K562 (cell line): ENCODE data around the gene IGF1R. TPM values are rescaled to one million over a fixed set of nuclear protein-coding genes. Genes with fewer than 3 reads are reported as not detected.

Experiments used
- ATAC-seq: fragments of 200-7000 bp; cut with Tn5 transposase; 3 replicates; pipeline ENCODE4 v1.9.1; 2020; ENCODE audit warnings: moderate library complexity
- BruUV-seq: library from RNA; stranded (reverse); fragments of 400-500 nt; replicated peaks from 2 replicates; lab custom pipeline; 2021; lab: Mats Ljungman, UMichigan
- CTCF ChIA-PET: fragments of 300-600 bp; formaldehyde crosslinking; extraction: SDS; loops from one replicate; lab custom pipeline; 2021; ENCODE audit warnings: low intra/inter-chr PET ratio; lab: Yijun Ruan, JAX
- POLR2A ChIA-PET: fragments of 300-600, 350-650 bp; sonication (Branson Sonifier 250); formaldehyde crosslinking; extraction: SDS; loops from one replicate; lab custom pipeline; 2021; ENCODE audit warnings: antibody characterized with exemption, inconsistent platforms; lab: Yijun Ruan, JAX
- DNase-seq, 4 experiments: peaks; one replicate each; pipeline versions ENCODE4 v3.0.0 to v3.0.0-alpha.2; 2011 to 2018; ENCODE audit warnings: low spot score in 3 of 4, mixed read lengths in 3 of 4; ENCODE audit errors: extremely low read depth in 1 of 4
- FAIRE-seq: peaks from 2 replicates; lab custom pipeline; 2011; peaks lifted over from hg19 to GRCh38; lab: Jason Lieb, UNC
- H2AFZ ChIP-seq: 2 replicates; pipeline ENCODE4 v1.6.0; 2011; ENCODE audit warnings: low read depth, low read length, control low read depth, inconsistent platforms
- H3K27ac ChIP-seq: fragments of 200-600 bp; 3 replicates; pipeline ENCODE4 v1.8.0; 2011; ENCODE audit warnings: low read depth, mild to moderate bottlenecking, control low read depth, inconsistent platforms, low read length, moderate library complexity, mixed read lengths; ENCODE audit errors: extremely low read depth
- H3K27me3 ChIP-seq, 2 experiments: fragments of 300-600 bp in 1 of 2; 2 replicates in 1 of 2; 3 replicates in 1 of 2; pipeline versions ENCODE4 v1.6.0 to v1.8.0; 2011; ENCODE audit warnings: inconsistent platforms in 2 of 2, low read length in 2 of 2, mild to moderate bottlenecking in 1 of 2, mixed read lengths in 1 of 2, moderate library complexity in 1 of 2; ENCODE audit not compliant: control insufficient read depth in 2 of 2, insufficient read depth in 2 of 2
- H3K36me3 ChIP-seq: fragments of 300-600 bp; 3 replicates; pipeline ENCODE4 v1.8.0; 2011; ENCODE audit warnings: mild to moderate bottlenecking, low read length, inconsistent platforms; ENCODE audit not compliant: control insufficient read depth, insufficient read depth
- H3K4me1 ChIP-seq, 2 experiments: fragments of 200-600 bp in 1 of 2; replicated peaks in 1 of 2; 2 replicates in 1 of 2; 3 replicates in 1 of 2; pipeline versions ENCODE4 v1.5.1 to v1.8.0; 2011; ENCODE audit warnings: inconsistent platforms in 2 of 2, low read length in 2 of 2, mild to moderate bottlenecking in 1 of 2, mixed read lengths in 1 of 2, moderate library complexity in 1 of 2; ENCODE audit not compliant: control insufficient read depth in 2 of 2, insufficient read depth in 2 of 2
- H3K4me2 ChIP-seq: 2 replicates; pipeline ENCODE4 v1.6.1; 2011; ENCODE audit warnings: low read length, control low read depth, inconsistent platforms, mixed read lengths; ENCODE audit not compliant: insufficient read depth
- H3K4me3 ChIP-seq: fragments of 200-600 bp; sonication (generic), shearing (Covaris generic); 2 replicates; pipeline ENCODE4 v1.5.1; 2016; ENCODE audit warnings: control low read depth, inconsistent platforms
- H3K79me2 ChIP-seq: fragments of 200-600 bp; 3 replicates; pipeline ENCODE4 v1.8.0; 2011; ENCODE audit warnings: low read length, inconsistent platforms; ENCODE audit not compliant: control insufficient read depth, insufficient read depth
- H3K9ac ChIP-seq, 2 experiments: 2 replicates each; pipeline versions ENCODE4 v1.6.0 to v1.6.1; 2011; ENCODE audit warnings: low read depth in 2 of 2, low read length in 2 of 2, control low read depth in 1 of 2, inconsistent platforms in 1 of 2, mild to moderate bottlenecking in 1 of 2, mixed read lengths in 1 of 2; ENCODE audit not compliant: insufficient read depth in 1 of 2
- H3K9me1 ChIP-seq: one replicate; pipeline ENCODE4 v1.6.0; 2011; ENCODE audit warnings: inconsistent platforms, mild to moderate bottlenecking, low read length, moderate library complexity; ENCODE audit not compliant: control insufficient read depth, insufficient read depth
- H3K9me3 ChIP-seq: replicated peaks from 2 replicates; pipeline ENCODE4 v1.5.1; 2011; ENCODE audit warnings: low read depth, low read length, inconsistent platforms; ENCODE audit not compliant: control insufficient read depth, insufficient read depth
- H4K20me1 ChIP-seq: replicated peaks from 2 replicates; pipeline ENCODE4 v1.6.1; 2011; ENCODE audit warnings: low read length, inconsistent platforms, mixed read lengths; ENCODE audit not compliant: control insufficient read depth, insufficient read depth
- C11orf30 ChIP-seq: fragments of 450-650 bp; IDR thresholded peaks from 2 replicates; pipeline ENCODE4 v1.6.1; 2016; ENCODE audit warnings: low read depth, mild to moderate bottlenecking
- CBX1 ChIP-seq: sonication (generic); IDR thresholded peaks from 2 replicates; pipeline ENCODE4 v1.6.1; 2016; ENCODE audit warnings: antibody characterized with exemption, low read depth, mild to moderate bottlenecking
- CHCHD3 ChIP-seq: fragments of 250-450 bp; sonication (Bioruptor Pico); IDR thresholded peaks from 2 replicates; pipeline ENCODE4 v2.1.2; 2022; ENCODE audit warnings: mild to moderate bottlenecking
- HDAC6 ChIP-seq: IDR thresholded peaks from 2 replicates; pipeline ENCODE4 v1.6.1; 2012; ENCODE audit warnings: low read depth, mild to moderate bottlenecking, control low read depth, inconsistent platforms, low read length, moderate library complexity
- POLR2AphosphoS5 ChIP-seq: IDR thresholded peaks from 2 replicates; pipeline ENCODE4 v1.6.1; 2011; ENCODE audit warnings: mild to moderate bottlenecking, low read depth, low read length, moderate library complexity; ENCODE audit not compliant: control insufficient read depth, insufficient read depth
- PRPF4 ChIP-seq: fragments of 200-400 bp; formaldehyde crosslinking; IDR thresholded peaks from one replicate; pipeline ENCODE4 v1.6.1; 2017; ENCODE audit warnings: low read length, low read depth, mild to moderate bottlenecking; ENCODE audit not compliant: insufficient read depth, poor library complexity, severe bottlenecking
- SMAD1 ChIP-seq: fragments of 150-350 bp; IDR thresholded peaks from 2 replicates; pipeline ENCODE4 v1.6.1; 2014; ENCODE audit warnings: low read length, low read depth; ENCODE audit not compliant: partially characterized antibody
- TCF3 ChIP-seq: sonication (generic); formaldehyde crosslinking; IDR thresholded peaks from 2 replicates; pipeline ENCODE4 v1.4.0; 2020; ENCODE audit warnings: mild to moderate bottlenecking, missing genetic modification reagents
- ZNF253 ChIP-seq: fragments of 250-450 bp; sonication (Bioruptor Pico); conservative IDR thresholded peaks from 2 replicates; pipeline ENCODE4 v1.6.1; 2021; ENCODE audit warnings: mild to moderate bottlenecking
- ZNF717 ChIP-seq: fragments of 250-450 bp; sonication (Bioruptor Pico); IDR thresholded peaks from 2 replicates; pipeline ENCODE4 v1.5.0; 2021
- WGBS: fragments of 100-300 bp; shearing (Covaris generic); methylation state at CpG from one replicate; pipeline ENCODE4 v1.1.6; 2016; ENCODE audit warnings: low coverage, mixed read lengths; ENCODE audit not compliant: insufficient coverage; ENCODE audit errors: missing lambda C conversion rate; 5-methylcytosine and 5-hydroxymethylcytosine counted together
- in situ Hi-C: fragments of 300-500 bp; cut with MboI; formaldehyde crosslinking; loops from 4 replicates; pipeline ENCODE4 v1.15.0; 2018; ENCODE audit warnings: inconsistent platforms, mixed read lengths
- intact Hi-C: fragments of 100-400 bp; cut with micrococcal nuclease; formaldehyde crosslinking; loops from 2 replicates; pipeline ENCODE4 v1.14.2; 2022
- polyA plus RNA-seq, 8 experiments: library from polyadenylated mRNA; depleted of rRNA in 4 of 8; stranded (reverse) in 5 of 8; unstranded in 3 of 8; fragments of >200 nt; fragmentation: Nextera tagmentation in 2 of 8; fragmentation: Illumina TruSeq in 1 of 8; extraction: Ambion mirVana in 2 of 8; extraction: Trizol in 1 of 8; gene quantifications; 2 replicates each; pipeline versions ENCODE4 v1.2.1 to v1.2.3, GENCODE V29; 2011 to 2014; ENCODE audit warnings: inconsistent platforms in 1 of 8, missing spikeins in 1 of 8
- total RNA-seq, 7 experiments: library from RNA; depleted of rRNA in 6 of 7; stranded (reverse); fragments of >200 nt in 6 of 7; fragmentation: Illumina TruSeq in 2 of 7; extraction: Trizol in 2 of 7; gene quantifications; 2 replicates each; pipeline versions ENCODE4 v1.2.1 to v1.2.3, GENCODE V29; 2011 to 2021; ENCODE audit warnings: low replicate concordance in 1 of 7
- TF ChIP-seq, protein P1 (sequence below): sonication (generic); formaldehyde crosslinking; IDR thresholded peaks from 2 replicates; pipeline ENCODE4 v1.8.0; 2022; ENCODE audit warnings: mild to moderate bottlenecking, missing genetic modification reagents

The IGF1R gene
- total and polyA plus RNA-seq, 9 of the 15 experiments (the other 6 are each of a cell fraction or from before 2014, with no cell fraction given), result 0.35 to 8.0 (median 1.6) TPM

DNA sequence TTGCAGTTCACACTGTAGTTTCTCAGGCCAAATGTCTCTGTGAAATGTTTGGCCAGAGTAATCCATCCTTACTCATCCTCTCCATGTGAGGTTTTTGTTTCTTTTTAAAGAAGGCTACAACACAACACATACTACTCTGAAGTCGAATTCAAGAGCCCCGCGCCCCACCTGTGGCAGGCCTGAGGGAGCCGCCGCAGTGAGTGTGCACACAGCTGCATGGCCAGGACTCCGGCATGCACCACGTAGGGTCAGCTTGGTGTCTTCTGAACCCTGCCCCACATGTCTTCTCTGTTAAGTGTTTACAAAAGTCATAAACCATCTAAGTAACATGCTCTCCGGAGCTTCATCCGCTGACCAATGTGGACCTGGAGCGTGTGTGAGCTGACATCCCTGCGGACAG, 300.6 kb downstream of the IGF1R start:
- H3K27ac ChIP-seq, result no peak overlapping the region
- no peak for FAIRE-seq

More for the DNA sequence above, 300.6 kb downstream of the IGF1R start:
- no peaks in the 10 kb centered on the region for H3K9me1 ChIP-seq
- H3K79me2 ChIP-seq, result no peaks in the 10 kb centered on the region
- intact Hi-C loops, result no loop called here
- ChIA-PET CTCF (no interaction called here), POLR2A (no interaction called here)
- H3K4me1 ChIP-seq, result peaks cover 0 to 2% of the 10 kb centered on the region in 2 experiments; a peak in 2 of 5 replicates
- no peaks in the 10 kb centered on the region for H3K36me3 ChIP-seq
- H3K4me3 ChIP-seq, result no peak overlapping the region
- H3K27me3 ChIP-seq, result peaks cover 0 to 56% of the 10 kb centered on the region in 2 experiments; a peak in 4 of 5 replicates
- no peak overlapping the region for H3K9ac ChIP-seq
- no peak overlapping the region for H2AFZ ChIP-seq
- no peak overlapping the region for H3K4me2 ChIP-seq
- in situ Hi-C loops, result no loop called here
- 47% methylated on average over 10 of the region's 11 CpGs for WGBS
- BruUV-seq, result no TSS peak
- TF ChIP-seq C11orf30 (no peak), CHCHD3 (CRISPR knock-in tag) (no peak), PRPF4 (no peak), SMAD1 (no peak), HDAC6 (no peak), ZNF717 (no peak), TCF3 (CRISPR knock-in tag) (no peak), CBX1 (no peak), ZNF253 (CRISPR knock-in tag) (no peak), POLR2AphosphoS5 (no peak)
- TF ChIP-seq, protein P1, sequence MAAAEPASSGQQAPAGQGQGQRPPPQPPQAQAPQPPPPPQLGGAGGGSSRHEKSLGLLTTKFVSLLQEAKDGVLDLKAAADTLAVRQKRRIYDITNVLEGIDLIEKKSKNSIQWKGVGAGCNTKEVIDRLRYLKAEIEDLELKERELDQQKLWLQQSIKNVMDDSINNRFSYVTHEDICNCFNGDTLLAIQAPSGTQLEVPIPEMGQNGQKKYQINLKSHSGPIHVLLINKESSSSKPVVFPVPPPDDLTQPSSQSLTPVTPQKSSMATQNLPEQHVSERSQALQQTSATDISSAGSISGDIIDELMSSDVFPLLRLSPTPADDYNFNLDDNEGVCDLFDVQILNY, result no peak
- H4K20me1 ChIP-seq, result no peaks in the 10 kb centered on the region; the same call in 1 of the 2 replicates
- DNase-seq (no peak), ATAC-seq (no peak)
- H3K9me3 ChIP-seq, result no peaks in the 10 kb centered on the region
